OCI-LY1 (cell line): ENCODE measurements around the gene PRKG1.
A peak's percentile ranks its signal among the peaks of the same experiment; 100 is the strongest.

Experiments used
- CTCF ChIP-seq: fragments of 200-600 bp; sonication (generic), shearing (Covaris generic); IDR thresholded peaks from 2 replicates; pipeline ENCODE4 v1.5.1; 2017; ENCODE audit warnings: mild to moderate bottlenecking, antibody characterized with exemption, low read length, moderate library complexity, mixed read lengths
- EZH2 ChIP-seq: fragments of 200-600 bp; sonication (generic), shearing (Covaris generic); IDR thresholded peaks from 2 replicates; pipeline ENCODE4 v1.8.0; 2017; ENCODE audit warnings: borderline replicate concordance, mixed run types, mild to moderate bottlenecking, antibody characterized with exemption, low read length, moderate library complexity, mixed read lengths

- TF ChIP-seq CTCF = peak; percentile 8; the same call in 1 of the 2 replicates
- no peak for TF ChIP-seq EZH2
These were observed 992.1 kb downstream of the PRKG1 start for GRCh38 chr10:52066383-52066782.
